Hematopoietic multipotent progenitor cell (in vitro differentiated cells): Measurements from ENCODE around the gene LGALS16. TPM values are rescaled to one million over a fixed set of nuclear protein-coding genes. Genes with fewer than 3 reads are reported as not detected.

ENCODE experiments used
- small RNA-seq: library from RNA; depleted of rRNA; stranded (forward); fragments of <200 nt; gene quantifications from one replicate; pipeline ENCODE3, GENCODE V24; 2012
- total RNA-seq: library from RNA; depleted of rRNA; stranded (reverse); fragments of >200 nt; gene quantifications from one replicate; pipeline ENCODE4 v1.2.3, GENCODE V29; 2012

LGALS16 gene
- total RNA-seq, 1 donor = not detected

Small RNA genes lying within 50 kb of the gene (small RNA-seq; reads per million reads assigned to genes)
- gene AC005176.2 (not detected), gene RPS29P27 (not detected), gene RPS29P30 (not detected)

Other genes starting within 250 kb of the LGALS16 start
- gene ZFP36, start 249.1 kb upstream of the LGALS16 start, total RNA-seq = 98.3 TPM
- gene PLEKHG2, start 243.2 kb upstream of the LGALS16 start, total RNA-seq = 20.7 TPM
- 641 TPM for gene RPS16, start 220.0 kb upstream of the LGALS16 start, total RNA-seq
- gene SUPT5H, start 210.3 kb upstream of the LGALS16 start, total RNA-seq = 75.9 TPM
- gene TIMM50, start 175.1 kb upstream of the LGALS16 start, total RNA-seq = 42.3 TPM
- 0.27 TPM for gene DLL3, start 157.0 kb upstream of the LGALS16 start, total RNA-seq
- gene SELENOV, start 140.8 kb upstream of the LGALS16 start, total RNA-seq = not detected
- gene EID2B, start 123.1 kb upstream of the LGALS16 start, total RNA-seq = 7.5 TPM
- 12.7 TPM for gene EID2, start 115.8 kb upstream of the LGALS16 start, total RNA-seq
- not detected for gene LGALS13, start 53.4 kb upstream of the LGALS16 start, total RNA-seq
- under 0.01 TPM for gene LGALS14, start 48.6 kb downstream of the LGALS16 start, total RNA-seq
- 17.5 TPM for gene CLC, start 82.1 kb downstream of the LGALS16 start, total RNA-seq
- gene LEUTX, start 122.9 kb downstream of the LGALS16 start, total RNA-seq = not detected
- gene DYRK1B, start 178.2 kb downstream of the LGALS16 start, total RNA-seq = 48.5 TPM
- gene FBL, start 190.5 kb downstream of the LGALS16 start, total RNA-seq = 870 TPM